Breast epithelium (tissue), 4 donors: Measurements from ENCODE around the gene KCNH4. TPM values are rescaled to one million over a fixed set of nuclear protein-coding genes. Genes with fewer than 3 reads are reported as not detected.
"Not testable (repeated sequence)": the region's sequence is repeated elsewhere in the genome, so short reads cannot be mapped to it uniquely, and the experiment has no call there.

Experiments used
- DNase-seq, 2 donors: peaks; one replicate each; pipeline ENCODE4 v3.0.0-alpha.2; 2019; ENCODE audit warnings: low spot score in 2 of 2
- H3K27ac ChIP-seq, 2 donors: fragments of 200-600 bp; sonication (generic) in 1 of 2; one replicate each; pipeline ENCODE4 v1.5.1; 2016 to 2019; ENCODE audit warnings: mild to moderate bottlenecking in 1 of 2
- H3K27me3 ChIP-seq, 2 donors: fragments of 200-600 bp; sonication (generic) in 1 of 2; one replicate each; pipeline versions ENCODE4 v1.5.1 to v1.6.0; 2017 to 2019; ENCODE audit warnings: control low read depth in 1 of 2, mild to moderate bottlenecking in 1 of 2
- H3K36me3 ChIP-seq: fragments of 200-600 bp; one replicate; pipeline ENCODE4 v1.5.1; 2019
- H3K4me1 ChIP-seq, 2 donors: fragments of 200-600 bp; sonication (generic); one replicate each; pipeline ENCODE4 v1.5.1; 2016 to 2019; ENCODE audit warnings: control low read depth in 1 of 2
- H3K4me3 ChIP-seq, 3 donors: fragments of 200-600 bp; sonication (generic); 1 replicate in 2 of 3; 2 replicates in 1 of 3; pipeline ENCODE4 v1.5.1; 2016 to 2019; ENCODE audit warnings: mild to moderate bottlenecking in 3 of 3, moderate library complexity in 2 of 3
- H3K9me3 ChIP-seq, 2 donors: fragments of 200-600 bp; sonication (generic) in 1 of 2; one replicate each; pipeline ENCODE4 v1.5.1; 2016 to 2019; ENCODE audit warnings: control low read depth in 1 of 2
- POLR2A ChIP-seq: fragments of 450-650 bp; IDR thresholded peaks from one replicate; pipeline ENCODE4 v1.6.1; 2016; ENCODE audit warnings: antibody characterized with exemption, mild to moderate bottlenecking, moderate library complexity
- POLR2AphosphoS5 ChIP-seq, 3 donors: sonication (generic); formaldehyde crosslinking; IDR thresholded peaks; one replicate each; pipeline ENCODE4 v1.6.1; 2017; ENCODE audit warnings: antibody characterized with exemption in 3 of 3
- intact Hi-C: fragments of 100-400 bp; cut with DNase I; formaldehyde crosslinking; loops from one replicate; pipeline ENCODE4 v1.15.1; 2023; ENCODE audit warnings: low total_unique reads
- total RNA-seq, 3 donors: library from RNA; depleted of rRNA; stranded (reverse); fragments of >200 nt; gene quantifications; one replicate each; pipeline ENCODE4 v1.1.0, GENCODE V29; 2016
- TF ChIP-seq, protein P1 (sequence below), 3 donors: fragments of 450-650 bp; IDR thresholded peaks; one replicate each; pipeline ENCODE4 v1.5.1; 2016 to 2017; ENCODE audit warnings: antibody characterized with exemption in 3 of 3, mild to moderate bottlenecking in 3 of 3, moderate library complexity in 3 of 3

The KCNH4 gene
- total RNA-seq, 3 donors from 2014 or later, result under 0.01 TPM; not detected in 2

DNA sequence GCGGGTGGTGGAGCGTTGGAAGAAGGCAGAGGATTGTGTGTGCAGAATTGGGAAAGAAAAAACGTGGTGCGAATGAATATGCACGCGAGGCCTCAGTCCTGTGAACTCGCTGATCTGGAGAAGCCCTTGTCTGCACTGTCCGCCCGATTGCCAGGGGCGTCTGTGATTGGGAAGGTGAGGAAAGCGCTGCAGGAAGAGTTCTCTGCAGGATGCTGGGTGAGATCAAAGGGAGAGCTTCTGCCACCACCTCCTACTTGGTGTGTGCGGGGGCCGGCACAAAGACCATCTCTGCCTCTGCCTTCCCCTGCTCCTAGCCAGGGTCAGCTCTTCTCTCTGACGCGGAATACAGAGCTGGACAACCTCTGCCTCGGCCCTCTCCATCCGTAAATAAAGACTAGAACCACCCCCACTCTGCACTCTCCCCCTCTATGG lies 25.3 kb downstream of the KCNH4 start:
- no peaks in the 10 kb centered on the region for H3K27me3 ChIP-seq
- H3K27ac ChIP-seq, result peak overlapping the region in 1 of 2 donors; percentile 20
- intact Hi-C loops, result no loop called here
- peaks cover 4 to 15% of the 10 kb centered on the region in 2 donors for H3K4me1 ChIP-seq
- H3K9me3 ChIP-seq, result no peaks in the 10 kb centered on the region
- TF ChIP-seq POLR2AphosphoS5 (IDR thresholded peaks at IDR 0.05) (no peak), POLR2A (no peak)
- TF ChIP-seq, protein P1, sequence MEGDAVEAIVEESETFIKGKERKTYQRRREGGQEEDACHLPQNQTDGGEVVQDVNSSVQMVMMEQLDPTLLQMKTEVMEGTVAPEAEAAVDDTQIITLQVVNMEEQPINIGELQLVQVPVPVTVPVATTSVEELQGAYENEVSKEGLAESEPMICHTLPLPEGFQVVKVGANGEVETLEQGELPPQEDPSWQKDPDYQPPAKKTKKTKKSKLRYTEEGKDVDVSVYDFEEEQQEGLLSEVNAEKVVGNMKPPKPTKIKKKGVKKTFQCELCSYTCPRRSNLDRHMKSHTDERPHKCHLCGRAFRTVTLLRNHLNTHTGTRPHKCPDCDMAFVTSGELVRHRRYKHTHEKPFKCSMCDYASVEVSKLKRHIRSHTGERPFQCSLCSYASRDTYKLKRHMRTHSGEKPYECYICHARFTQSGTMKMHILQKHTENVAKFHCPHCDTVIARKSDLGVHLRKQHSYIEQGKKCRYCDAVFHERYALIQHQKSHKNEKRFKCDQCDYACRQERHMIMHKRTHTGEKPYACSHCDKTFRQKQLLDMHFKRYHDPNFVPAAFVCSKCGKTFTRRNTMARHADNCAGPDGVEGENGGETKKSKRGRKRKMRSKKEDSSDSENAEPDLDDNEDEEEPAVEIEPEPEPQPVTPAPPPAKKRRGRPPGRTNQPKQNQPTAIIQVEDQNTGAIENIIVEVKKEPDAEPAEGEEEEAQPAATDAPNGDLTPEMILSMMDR (IDR thresholded peaks at IDR 0.05), result no peak
- H3K4me3 ChIP-seq, result peak overlapping the region; percentile 97 to 99 (median 97)
- H3K36me3 ChIP-seq, result no peaks in the 10 kb centered on the region
- no peak for DNase-seq

DNA sequence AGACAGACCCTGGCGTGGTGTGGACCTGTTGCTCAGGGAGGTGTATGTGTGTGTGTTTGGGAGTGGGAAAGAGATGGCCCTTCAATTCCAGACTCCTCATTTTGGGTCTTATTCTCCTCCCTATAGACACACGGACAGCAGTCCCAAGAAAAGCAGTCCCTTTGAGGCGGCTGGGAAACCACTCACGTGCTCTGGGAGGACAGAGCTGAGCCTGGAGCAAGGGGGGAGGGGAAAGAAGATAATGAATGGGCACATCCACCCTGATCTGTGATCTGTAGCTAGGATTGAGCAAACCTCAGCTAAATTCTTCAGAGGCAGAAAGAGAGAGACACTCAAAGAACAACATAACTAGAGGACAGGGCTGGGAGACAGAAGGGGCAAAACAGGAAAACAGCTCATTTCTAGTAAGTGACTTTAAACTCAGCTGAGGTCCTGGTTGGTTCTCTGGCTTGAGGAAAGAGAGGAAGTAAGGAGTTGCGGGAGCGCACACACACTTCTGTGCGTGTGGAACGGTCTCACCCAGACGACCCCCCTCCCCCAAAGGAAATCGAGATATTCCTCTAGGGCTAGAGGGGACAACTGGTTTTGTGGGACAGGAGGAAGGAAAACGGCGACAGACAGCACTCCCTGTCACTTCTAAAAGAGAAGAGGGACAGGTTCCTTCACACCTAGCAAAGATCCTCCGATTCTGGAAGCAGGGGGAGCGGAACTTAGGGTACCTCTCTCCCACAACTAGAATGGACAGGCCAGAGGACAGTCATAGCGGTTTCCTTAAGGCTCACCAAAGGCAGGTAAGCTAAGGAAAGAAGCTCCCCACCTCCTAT lies 26.8 kb downstream of the KCNH4 start:
- intact Hi-C loops, result no loop called here
- Histone ChIP-seq H3K4me3 (peak overlapping the region; percentile 97 to 99 (median 97)), H3K36me3 (no peaks in the 10 kb centered on the region), H3K27me3 (no peaks in the 10 kb centered on the region), H3K27ac (peak overlapping the region; percentile 87 to 91), H3K4me1 (peaks cover 4 to 15% of the 10 kb centered on the region in 2 donors), H3K9me3 (no peaks in the 10 kb centered on the region)
- TF ChIP-seq, protein P1 (IDR thresholded peaks at IDR 0.05), result no peak
- no peak for DNase-seq

DNA sequence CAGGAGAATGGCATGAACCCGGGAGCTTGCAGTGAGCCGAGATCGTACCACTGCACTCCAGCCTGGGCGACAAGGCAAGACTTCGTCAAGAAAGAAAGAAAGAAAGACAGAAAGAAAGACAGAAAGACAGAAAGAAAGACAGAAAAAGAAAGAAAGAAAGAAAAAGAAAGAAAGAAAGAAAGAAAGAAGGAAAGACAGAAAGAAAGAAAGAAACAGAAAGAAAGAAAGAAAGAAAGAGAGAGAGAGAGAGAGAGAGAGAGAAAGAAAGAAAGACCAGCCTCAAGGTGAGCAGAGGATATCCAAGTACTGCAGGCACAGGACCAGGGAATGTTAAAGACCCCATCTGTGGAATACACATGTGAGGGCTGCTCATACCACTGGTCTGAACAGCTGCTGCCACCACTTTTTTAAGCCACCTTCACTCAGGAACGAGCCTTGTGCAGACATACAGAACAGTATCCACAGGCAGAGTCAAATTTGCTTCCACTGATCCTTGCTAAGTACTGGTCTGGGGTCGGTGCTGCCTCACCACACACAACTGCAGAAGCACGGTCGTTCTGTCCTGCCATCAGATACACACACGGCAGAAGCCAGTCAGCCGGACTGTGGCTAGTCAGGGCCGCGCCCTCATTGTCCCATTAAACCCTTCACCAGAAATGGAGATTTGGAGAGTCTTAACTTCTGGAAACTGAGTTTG lies 33.9 kb downstream of the KCNH4 start:
- intact Hi-C loops, result no loop called here
- Histone ChIP-seq H3K27me3 (no peaks in the 10 kb centered on the region), H3K9me3 (no peaks in the 10 kb centered on the region), H3K4me1 (no peaks in the 10 kb centered on the region), H3K27ac (no peak overlapping the region), H3K36me3 (no peaks in the 10 kb centered on the region), H3K4me3 (no peak overlapping the region)
- DNase-seq, result no peak
- TF ChIP-seq POLR2AphosphoS5 (IDR thresholded peaks at IDR 0.05) (no peak), POLR2A (no peak)
- TF ChIP-seq, protein P1 (IDR thresholded peaks at IDR 0.05), result no peak

DNA sequence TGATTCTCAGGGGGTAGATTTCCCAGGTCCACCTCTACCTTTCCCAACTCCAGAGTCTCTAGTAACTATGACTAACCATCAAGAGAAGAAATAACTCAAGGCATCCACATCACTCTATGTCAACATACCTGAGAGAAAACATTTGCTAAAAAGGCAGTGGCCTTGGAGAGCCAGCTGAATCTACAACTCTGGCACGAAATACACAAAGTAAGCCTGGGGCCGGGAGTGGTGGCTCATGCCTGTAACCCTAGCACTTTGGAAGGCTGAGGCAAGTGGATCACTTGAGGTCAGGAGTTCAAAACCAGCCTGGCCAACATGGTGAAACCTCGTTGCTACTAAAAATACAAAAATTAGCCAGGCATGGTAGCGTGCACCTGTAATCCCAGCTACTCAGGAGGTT lies 37.8 kb downstream of the KCNH4 start:
- H3K9me3 ChIP-seq, intact Hi-C loops, DNase-seq, H3K27me3 ChIP-seq, H3K4me3 ChIP-seq, H3K4me1 ChIP-seq, H3K36me3 ChIP-seq, H3K27ac ChIP-seq: not testable (repeated sequence)

DNA sequence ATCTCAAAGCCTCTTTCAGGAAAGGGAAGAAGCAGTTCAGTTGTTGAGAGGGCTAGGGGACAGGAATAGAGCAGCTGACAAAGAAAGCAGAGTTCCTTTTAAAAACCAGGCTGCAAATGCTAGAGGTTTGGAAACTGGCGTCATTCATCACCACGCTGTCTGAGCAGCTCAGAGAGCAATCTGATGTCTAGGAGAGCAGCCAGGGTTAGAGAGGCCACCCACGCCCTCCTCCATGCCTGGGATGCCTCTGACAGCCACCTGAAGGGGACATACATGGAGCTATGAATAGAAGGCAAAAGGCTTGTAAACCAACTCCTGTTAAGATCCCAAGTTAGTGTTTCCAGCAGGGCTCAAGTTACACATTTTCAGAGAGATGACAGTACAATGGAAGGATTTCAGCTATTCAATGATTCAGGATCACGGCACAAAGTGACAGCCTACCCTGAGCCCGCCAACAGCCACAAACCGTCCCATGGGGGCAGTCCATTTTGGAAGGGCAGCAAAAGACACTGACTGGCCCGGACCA lies 38.5 kb downstream of the KCNH4 start:
- Histone ChIP-seq H3K27me3 (no peaks in the 10 kb centered on the region), H3K9me3 (no peaks in the 10 kb centered on the region), H3K27ac (peak overlapping the region in 1 of 2 donors; percentile 30), H3K4me1 (no peaks in the 10 kb centered on the region), H3K4me3 (no peak overlapping the region), H3K36me3 (no peaks in the 10 kb centered on the region)
- TF ChIP-seq POLR2A (no peak), POLR2AphosphoS5 (IDR thresholded peaks at IDR 0.05) (no peak)
- TF ChIP-seq, protein P1 (IDR thresholded peaks at IDR 0.05), result no peak
- intact Hi-C loops, result no loop called here
- no peak for DNase-seq
